Smooth muscle cell (in vitro differentiated cells): ENCODE data around the gene CFAP210. TPM values are rescaled to one million over a fixed set of nuclear protein-coding genes. Genes with fewer than 3 reads are reported as not detected.

ENCODE experiments used
- DNase-seq: peaks from one replicate; lab custom pipeline; 2025; ENCODE audit not compliant: unreplicated experiment; lab: John Stamatoyannopoulos, UW
- H2AFZ ChIP-seq: fragments of 200-600 bp; sonication (generic); 2 replicates; pipeline ENCODE4 v1.6.0; 2016; ENCODE audit warnings: antibody characterized with exemption, low read depth, mild to moderate bottlenecking
- H3F3A ChIP-seq: fragments of 200-600 bp; sonication (generic); 2 replicates; pipeline ENCODE4 v1.6.0; 2017; ENCODE audit warnings: antibody characterized with exemption, low read depth
- H3K27ac ChIP-seq: fragments of 200-600 bp; sonication (generic); 2 replicates; pipeline ENCODE4 v1.5.1; 2016; ENCODE audit warnings: low read depth, mild to moderate bottlenecking
- H3K27me3 ChIP-seq: fragments of 200-600 bp; sonication (generic); 2 replicates; pipeline ENCODE4 v1.6.1; 2016; ENCODE audit warnings: low read depth, mild to moderate bottlenecking
- H3K36me3 ChIP-seq: fragments of 200-600 bp; sonication (generic); 2 replicates; pipeline ENCODE4 v1.5.1; 2016; ENCODE audit warnings: low read depth
- H3K4me1 ChIP-seq: fragments of 200-600 bp; sonication (generic); 2 replicates; pipeline ENCODE4 v1.5.1; 2016; ENCODE audit warnings: low read depth
- H3K4me2 ChIP-seq: fragments of 200-600 bp; sonication (generic); 2 replicates; pipeline ENCODE4 v1.6.0; 2016; ENCODE audit warnings: mild to moderate bottlenecking
- H3K4me3 ChIP-seq: fragments of 200-600 bp; sonication (generic); 2 replicates; pipeline ENCODE4 v1.5.1; 2016; ENCODE audit warnings: mild to moderate bottlenecking
- H3K79me2 ChIP-seq: fragments of 200-600 bp; sonication (generic); 2 replicates; pipeline ENCODE4 v1.6.0; 2016; ENCODE audit warnings: low read depth, mild to moderate bottlenecking
- H3K9ac ChIP-seq: fragments of 200-600 bp; sonication (generic); 2 replicates; pipeline ENCODE4 v1.6.0; 2016; ENCODE audit warnings: low read depth
- H3K9me3 ChIP-seq: fragments of 200-600 bp; sonication (generic); replicated peaks from 2 replicates; pipeline ENCODE4 v1.5.1; 2016; ENCODE audit warnings: low read depth
- H4K20me1 ChIP-seq: fragments of 200-600 bp; sonication (generic); 2 replicates; pipeline ENCODE4 v1.6.0; 2016; ENCODE audit warnings: low read depth
- WGBS: methylation state at CpG from one replicate; pipeline ENCODE4 v1.1.7; 2016; ENCODE audit warnings: low lambda C conversion rate; 5-methylcytosine and 5-hydroxymethylcytosine counted together
- polyA plus RNA-seq: library from polyadenylated mRNA; unstranded; fragments of >200 nt; fragmentation: Nextera tagmentation; extraction: Ambion mirVana; gene quantifications from 2 replicates; pipeline ENCODE4 v1.2.1, GENCODE V29; 2016
- total RNA-seq: library from RNA; depleted of rRNA; stranded (reverse); fragments of >200 nt; gene quantifications from 2 replicates; pipeline ENCODE4 v1.2.3, GENCODE V29; 2014
- TF ChIP-seq, protein P1 (sequence below): fragments of 200-600 bp; sonication (generic); IDR thresholded peaks from 2 replicates; pipeline ENCODE4 v1.5.1; 2017; ENCODE audit warnings: borderline replicate concordance, mild to moderate bottlenecking, antibody characterized with exemption; ENCODE audit not compliant: insufficient read depth, poor library complexity, severe bottlenecking

The CFAP210 gene
- total and polyA plus RNA-seq, 2 experiments from 2014 or later: 0.13 TPM; not detected in 1

- no peak overlapping the region for H3K4me2 ChIP-seq
- no peaks in the 10 kb centered on the region for H3K9me3 ChIP-seq
- DNase-seq: no peak
- H3K27me3 ChIP-seq: no peaks in the 10 kb centered on the region
- H3F3A ChIP-seq: peaks cover 6% of the 10 kb centered on the region
- no peaks in the 10 kb centered on the region for H4K20me1 ChIP-seq
- 75% methylated on average over 3 of the region's 3 CpGs for WGBS
- no peaks in the 10 kb centered on the region for H3K79me2 ChIP-seq
- TF ChIP-seq, protein P1, sequence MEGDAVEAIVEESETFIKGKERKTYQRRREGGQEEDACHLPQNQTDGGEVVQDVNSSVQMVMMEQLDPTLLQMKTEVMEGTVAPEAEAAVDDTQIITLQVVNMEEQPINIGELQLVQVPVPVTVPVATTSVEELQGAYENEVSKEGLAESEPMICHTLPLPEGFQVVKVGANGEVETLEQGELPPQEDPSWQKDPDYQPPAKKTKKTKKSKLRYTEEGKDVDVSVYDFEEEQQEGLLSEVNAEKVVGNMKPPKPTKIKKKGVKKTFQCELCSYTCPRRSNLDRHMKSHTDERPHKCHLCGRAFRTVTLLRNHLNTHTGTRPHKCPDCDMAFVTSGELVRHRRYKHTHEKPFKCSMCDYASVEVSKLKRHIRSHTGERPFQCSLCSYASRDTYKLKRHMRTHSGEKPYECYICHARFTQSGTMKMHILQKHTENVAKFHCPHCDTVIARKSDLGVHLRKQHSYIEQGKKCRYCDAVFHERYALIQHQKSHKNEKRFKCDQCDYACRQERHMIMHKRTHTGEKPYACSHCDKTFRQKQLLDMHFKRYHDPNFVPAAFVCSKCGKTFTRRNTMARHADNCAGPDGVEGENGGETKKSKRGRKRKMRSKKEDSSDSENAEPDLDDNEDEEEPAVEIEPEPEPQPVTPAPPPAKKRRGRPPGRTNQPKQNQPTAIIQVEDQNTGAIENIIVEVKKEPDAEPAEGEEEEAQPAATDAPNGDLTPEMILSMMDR: no peak
- H2AFZ ChIP-seq: no peak overlapping the region
- no peaks in the 10 kb centered on the region for H3K36me3 ChIP-seq
- no peak overlapping the region for H3K4me3 ChIP-seq
- H3K27ac ChIP-seq: no peak overlapping the region
- no peaks in the 10 kb centered on the region for H3K4me1 ChIP-seq
- H3K9ac ChIP-seq: no peak overlapping the region
These were observed 50.0 kb downstream of the CFAP210 start for GRCh38 chr2:169644173-169644572.

DNA sequence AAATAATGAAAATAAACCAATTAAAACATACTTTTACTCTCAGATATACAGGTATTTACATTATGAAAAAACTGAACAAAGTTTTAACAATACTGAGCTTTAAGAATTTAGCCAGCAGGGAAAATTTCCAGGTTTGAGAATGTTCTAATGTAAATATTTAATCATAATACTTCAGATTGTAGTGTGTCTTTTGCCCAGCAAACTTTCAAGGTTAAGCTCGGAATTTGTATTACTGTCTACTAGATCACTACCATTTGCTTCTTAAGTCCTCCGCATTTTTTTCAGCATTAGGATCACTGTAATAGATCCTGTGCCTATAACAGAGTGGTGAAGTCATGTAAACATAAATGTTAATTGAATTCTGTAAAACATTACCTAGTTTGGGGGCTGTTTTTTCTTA, 52.7 kb downstream of the CFAP210 start:
- Histone ChIP-seq H3K27ac (no peak overlapping the region), H3K4me1 (no peaks in the 10 kb centered on the region), H4K20me1 (no peaks in the 10 kb centered on the region), H2AFZ (no peak overlapping the region), H3F3A (peaks cover 6% of the 10 kb centered on the region), H3K4me2 (no peak overlapping the region), H3K9me3 (no peaks in the 10 kb centered on the region), H3K27me3 (no peaks in the 10 kb centered on the region), H3K9ac (no peak overlapping the region), H3K79me2 (no peaks in the 10 kb centered on the region), H3K36me3 (peaks cover 4% of the 10 kb centered on the region), H3K4me3 (no peak overlapping the region)
- WGBS: 98% methylated on average over 2 of the region's 2 CpGs
- DNase-seq: no peak
- TF ChIP-seq, protein P1: no peak

DNA sequence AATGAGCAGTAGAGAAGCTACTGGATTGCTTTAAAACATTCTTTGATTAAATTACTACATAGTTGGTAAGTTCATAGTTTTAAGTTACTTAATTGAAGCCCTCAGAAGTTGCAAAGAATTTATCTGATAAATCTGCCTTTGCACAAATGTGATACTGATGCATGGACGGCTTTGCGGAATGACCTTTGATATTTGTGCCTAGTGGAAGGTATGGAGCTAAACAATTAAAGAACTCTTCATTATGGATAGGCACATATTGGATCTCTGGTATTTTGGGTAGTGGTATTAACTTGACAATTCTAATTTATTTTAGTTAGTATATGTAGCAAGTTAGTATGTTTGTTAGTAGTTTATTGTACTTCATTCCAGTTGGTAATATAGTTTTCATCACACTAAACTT, 54.1 kb downstream of the CFAP210 start:
- Histone ChIP-seq H3K27me3 (no peaks in the 10 kb centered on the region), H3K9ac (no peak overlapping the region), H3K4me1 (no peaks in the 10 kb centered on the region), H3K4me3 (no peak overlapping the region), H3K9me3 (no peaks in the 10 kb centered on the region), H3F3A (peaks cover 6% of the 10 kb centered on the region), H3K4me2 (no peak overlapping the region), H3K27ac (no peak overlapping the region), H3K36me3 (peaks cover 10% of the 10 kb centered on the region), H4K20me1 (no peaks in the 10 kb centered on the region), H2AFZ (no peak overlapping the region), H3K79me2 (no peaks in the 10 kb centered on the region)
- TF ChIP-seq, protein P1: no peak
- 96% methylated on average over 2 of the region's 2 CpGs for WGBS
- DNase-seq: no peak

- no peaks in the 10 kb centered on the region for H3K79me2 ChIP-seq
- H2AFZ ChIP-seq: no peak overlapping the region
- H4K20me1 ChIP-seq: no peaks in the 10 kb centered on the region
- no peak overlapping the region for H3K9ac ChIP-seq
- no peaks in the 10 kb centered on the region for H3K27me3 ChIP-seq
- no peak for DNase-seq
- no peak overlapping the region for H3K27ac ChIP-seq
- no peak overlapping the region for H3K4me3 ChIP-seq
- no peak overlapping the region for H3K4me2 ChIP-seq
- WGBS: 93% methylated on average over 3 of the region's 3 CpGs
- H3K4me1 ChIP-seq: no peaks in the 10 kb centered on the region
- TF ChIP-seq, protein P1: no peak
- no peaks in the 10 kb centered on the region for H3K9me3 ChIP-seq
- H3K36me3 ChIP-seq: peaks cover 14% of the 10 kb centered on the region
- H3F3A ChIP-seq: no peaks in the 10 kb centered on the region
These were observed 56.6 kb downstream of the CFAP210 start for GRCh38 chr2:169637620-169638019.
